Activated CD4-positive, alpha-beta T cell treated with anti-CD3 and anti-CD28 coated beads, Interleukin-2, amount 50 U/mL, for 4 hours (primary cell): ENCODE results near the gene SUGCT.

ENCODE experiments used
- DNase-seq, 2 experiments: peaks; one replicate each; pipeline ENCODE4 v3.0.0-alpha.2; 2020

The SUGCT gene

DNA sequence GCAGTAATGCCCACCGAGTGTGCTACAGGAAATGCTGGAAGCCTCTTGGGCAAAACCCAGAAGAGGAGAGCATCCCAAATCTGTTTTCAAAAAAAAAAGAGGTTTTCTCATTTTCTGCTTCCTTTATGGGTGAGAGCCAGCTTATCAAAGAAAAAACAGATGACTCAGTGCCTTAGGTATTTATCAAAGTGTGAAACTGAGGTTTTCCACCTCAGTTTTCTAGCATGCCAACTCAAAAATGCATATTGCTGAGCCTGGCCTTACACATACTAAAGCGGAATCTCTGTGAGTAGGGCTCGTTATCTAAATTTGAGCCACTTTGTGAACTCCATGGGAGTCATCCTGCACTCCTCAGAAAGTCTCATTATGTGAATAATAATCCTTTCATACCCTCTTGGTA lies 705.1 kb downstream of the SUGCT start:
- no peak for DNase-seq

GRCh38 chr7:40840990-40841389 lies 706.2 kb downstream of the SUGCT start:
- no peak for DNase-seq

GRCh38 chr7:40842641-40843040 lies 707.8 kb downstream of the SUGCT start:
- DNase-seq, result no peak

DNA sequence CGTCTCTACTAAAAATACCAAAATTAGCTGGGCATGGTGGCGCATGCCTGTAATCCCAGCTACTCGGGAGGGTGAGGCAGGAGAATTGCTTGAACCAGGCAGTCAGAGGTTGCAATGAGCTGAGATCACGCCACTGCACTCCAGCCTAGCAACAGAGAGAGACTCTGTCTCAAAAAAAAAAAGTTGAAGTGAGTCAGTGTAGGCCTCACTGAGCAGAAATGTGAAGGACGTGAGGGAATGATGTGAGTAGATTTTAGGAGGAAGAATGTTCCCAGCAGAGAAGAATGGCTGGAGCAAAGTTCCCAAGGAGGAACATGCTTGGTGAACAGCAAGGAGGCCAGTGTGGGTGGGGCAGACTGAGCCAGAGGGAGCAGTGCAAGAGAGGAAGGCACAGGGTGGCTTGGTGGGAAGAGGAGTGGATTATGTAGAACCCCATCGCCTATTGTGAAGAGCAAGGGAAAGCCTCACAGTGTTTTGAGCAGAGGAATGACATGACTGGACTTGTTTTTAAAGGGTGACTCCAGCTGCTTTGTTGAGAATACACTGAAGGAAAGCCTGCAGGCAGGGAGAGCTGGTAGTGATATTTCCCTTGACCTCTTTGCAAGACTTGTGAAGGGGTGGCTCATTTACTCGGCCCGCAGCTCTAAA lies 708.7 kb downstream of the SUGCT start:
- DNase-seq, result no peak

- DNase-seq, result no peak
Measured at GRCh38 chr7:40845943-40846342, 711.1 kb downstream of the SUGCT start.

DNA sequence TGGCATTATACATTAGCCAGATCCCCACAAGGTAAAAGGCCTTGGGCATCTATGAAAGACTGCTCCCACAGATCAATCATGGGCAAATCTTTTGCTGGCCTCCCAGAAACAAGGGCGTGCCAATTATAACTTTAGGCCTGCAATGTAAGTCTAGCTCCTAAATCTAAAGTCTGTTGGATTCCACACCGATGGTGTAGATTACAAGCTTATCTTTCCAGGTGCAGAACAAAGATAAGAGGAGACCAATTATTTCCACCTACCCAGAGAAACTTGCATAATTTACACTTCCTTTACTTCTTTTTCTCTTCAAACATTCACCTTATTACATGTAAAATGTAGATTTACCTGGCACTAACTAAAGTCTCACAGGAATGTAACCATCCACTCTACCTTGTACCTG lies 713.1 kb downstream of the SUGCT start:
- DNase-seq, result no peak

GRCh38 chr7:40848541-40849221 lies 713.9 kb downstream of the SUGCT start:
- DNase-seq, result no peak

- no peak for DNase-seq
Measured at GRCh38 chr7:40850017-40850416, 715.2 kb downstream of the SUGCT start.

- no peak for DNase-seq
Measured at GRCh38 chr7:40851001-40851400, 716.2 kb downstream of the SUGCT start.

- no peak for DNase-seq
Measured at GRCh38 chr7:40859076-40859475, 724.3 kb downstream of the SUGCT start.

GRCh38 chr7:40859965-40860543 lies 725.2 kb downstream of the SUGCT start:
- no peak for DNase-seq

DNA sequence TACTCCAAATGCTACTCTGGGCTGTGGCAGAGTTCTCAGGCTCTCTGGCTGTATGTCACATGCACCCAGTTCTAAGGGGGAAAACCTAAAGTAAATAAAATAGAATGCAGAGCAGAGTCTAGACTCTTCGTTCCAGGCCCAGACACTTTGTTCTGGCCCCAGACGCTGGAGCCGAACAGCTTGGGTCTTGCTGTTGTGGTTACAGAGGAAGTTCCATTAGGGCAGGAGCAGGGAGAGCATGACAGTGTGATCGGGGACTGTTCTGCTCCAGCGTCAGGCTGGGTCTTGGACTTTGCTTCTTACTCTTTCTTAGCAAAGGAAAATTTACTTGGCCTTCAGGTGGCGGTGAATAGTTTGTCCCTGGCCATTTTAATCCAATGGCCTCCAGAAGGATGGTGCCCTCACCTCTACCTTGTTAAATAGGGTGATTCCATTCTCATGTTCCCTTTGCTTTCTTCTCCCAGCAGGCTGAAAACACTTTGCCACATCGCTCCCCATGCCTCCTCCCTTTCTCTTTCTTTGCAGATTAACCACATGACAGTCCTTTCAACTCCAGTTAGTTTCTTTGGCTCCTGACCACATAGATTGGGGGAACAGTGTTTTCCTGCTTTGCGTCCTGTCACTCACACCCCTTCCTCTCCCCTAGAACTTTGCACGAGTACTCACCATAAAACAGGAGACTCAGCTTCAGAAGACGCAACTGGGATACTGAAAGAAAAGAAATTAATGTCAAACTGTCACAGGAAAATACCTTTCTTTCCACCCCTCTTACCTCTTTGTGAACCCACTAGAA lies 730.8 kb downstream of the SUGCT start:
- no peak for DNase-seq

- DNase-seq, result no peak
Measured at GRCh38 chr7:40866601-40867000, 731.8 kb downstream of the SUGCT start.

DNA sequence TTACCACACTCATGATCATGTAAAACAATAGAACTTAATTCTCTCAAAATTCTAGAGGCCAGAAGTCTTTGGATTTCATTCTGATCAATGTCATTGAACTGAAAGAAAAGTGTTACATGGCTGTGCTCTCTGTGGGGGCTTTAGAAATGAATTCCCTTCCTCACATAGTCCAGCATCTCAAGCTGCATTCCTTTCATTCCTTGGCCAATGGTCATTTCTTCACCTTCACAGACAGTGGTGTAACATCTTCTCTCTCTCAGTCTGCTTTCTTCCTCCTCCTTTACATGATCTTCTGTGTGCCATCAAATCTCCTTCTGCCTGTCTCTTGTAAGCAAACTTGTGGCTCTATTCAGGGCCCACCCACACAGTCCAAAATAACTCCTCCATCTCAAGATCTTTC lies 735.3 kb downstream of the SUGCT start:
- DNase-seq, result no peak

GRCh38 chr7:40873248-40873647 lies 738.4 kb downstream of the SUGCT start:
- no peak for DNase-seq

DNA sequence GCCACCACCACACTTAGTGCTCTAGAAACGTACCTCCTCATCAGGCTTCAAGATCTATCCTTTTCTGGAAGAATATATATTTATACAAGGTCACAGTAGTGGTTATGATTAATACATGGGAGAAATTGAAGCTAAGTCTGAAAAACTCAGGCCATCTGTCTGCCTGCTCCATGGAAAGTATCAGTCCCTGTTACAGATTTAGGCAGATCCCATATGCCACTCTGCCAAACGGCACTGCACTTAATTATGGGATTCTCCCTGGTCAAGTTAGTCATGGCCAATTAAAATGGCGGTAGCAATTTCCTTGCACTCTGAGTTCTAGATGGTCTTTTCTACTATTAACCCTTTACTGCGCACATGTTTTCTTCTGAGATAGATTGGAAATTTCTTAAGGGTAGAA lies 740.0 kb downstream of the SUGCT start:
- DNase-seq, result no peak

DNA sequence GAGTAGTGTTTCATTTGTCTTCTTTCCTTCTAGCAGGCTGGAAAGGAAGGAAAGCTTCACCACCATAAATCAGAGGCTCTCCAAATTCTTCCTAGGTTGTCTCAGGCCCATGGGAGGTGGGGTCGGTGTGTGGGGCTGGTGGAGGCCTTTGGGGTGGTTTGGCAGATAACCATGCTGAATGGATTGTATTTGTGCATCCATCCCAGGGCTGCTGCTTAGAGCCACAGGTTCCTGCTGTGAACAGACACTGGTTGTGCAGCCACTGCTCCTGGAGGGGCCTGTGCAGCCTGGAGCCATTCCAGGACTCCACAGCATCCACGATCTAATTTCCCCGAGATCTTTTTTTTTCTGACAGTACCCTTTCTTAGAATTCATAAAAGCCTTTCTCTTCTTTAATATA lies 741.8 kb downstream of the SUGCT start:
- no peak for DNase-seq

- DNase-seq, result no peak
Measured at GRCh38 chr7:40879941-40880543, 745.2 kb downstream of the SUGCT start.

GRCh38 chr7:40880581-40880980 lies 745.8 kb downstream of the SUGCT start:
- DNase-seq, result no peak

- DNase-seq, result no peak
Measured at GRCh38 chr7:40881405-40881926, 746.7 kb downstream of the SUGCT start.

- no peak for DNase-seq
Measured at GRCh38 chr7:40882071-40882658, 747.4 kb downstream of the SUGCT start.

GRCh38 chr7:40883826-40884225 lies 749.0 kb downstream of the SUGCT start:
- DNase-seq, result no peak

DNA sequence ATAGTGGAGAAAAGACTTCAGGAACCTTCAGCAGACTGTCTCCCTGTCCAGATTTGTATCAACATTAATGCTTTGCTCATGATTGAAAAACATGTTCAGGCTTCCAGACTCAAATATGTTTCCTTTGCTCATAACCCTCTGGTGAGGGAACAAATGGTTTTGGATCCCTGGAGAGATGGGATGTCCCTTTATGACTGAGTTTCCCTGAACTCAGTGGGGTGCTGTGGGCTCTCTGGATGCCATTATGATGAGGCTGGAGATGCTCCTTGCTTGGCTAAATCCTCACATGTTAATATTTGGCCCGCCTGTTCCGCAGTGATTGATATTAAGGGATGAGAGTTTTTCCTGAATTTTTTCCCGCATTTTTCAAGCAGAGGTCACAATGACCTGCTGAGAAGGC lies 749.4 kb downstream of the SUGCT start:
- DNase-seq, result no peak
